HG03159 (cell line): Measurements from ENCODE around the gene MANSC1.
A peak's percentile ranks its signal among the peaks of the same experiment; 100 is the strongest.

ENCODE experiments used
- ATAC-seq: cut with Tn5 transposase; IDR thresholded peaks from one replicate; pipeline ENCODE4 v1.9.1; 2021; ENCODE audit warnings: mild to moderate bottlenecking, moderate library complexity; ENCODE audit not compliant: unreplicated experiment

MANSC1 gene

GRCh38 chr12:12349711-12350665, at the start of gene MANSC1:
Gene MANSC1 (minus strand): TSS chr12:12350242. CDS start chr12:12343314, 6,928 bp downstream.
- no peak for ATAC-seq

- ATAC-seq = no peak
These were observed 49.1 kb upstream of the MANSC1 start for GRCh38 chr12:12399161-12399560.

- no peak for ATAC-seq
These were observed 48.2 kb upstream of the MANSC1 start for GRCh38 chr12:12398026-12398859.

GRCh38 chr12:12397184-12397583, 47.1 kb upstream of the MANSC1 start:
- no peak for ATAC-seq

- ATAC-seq = no peak
These were observed 46.7 kb upstream of the MANSC1 start for GRCh38 chr12:12396694-12397093.

GRCh38 chr12:12393171-12393570, 43.1 kb upstream of the MANSC1 start:
- no peak for ATAC-seq

GRCh38 chr12:12392413-12392812, 42.4 kb upstream of the MANSC1 start:
- ATAC-seq = no peak

- no peak for ATAC-seq
These were observed 37.5 kb upstream of the MANSC1 start for GRCh38 chr12:12387501-12387900.

GRCh38 chr12:12384571-12385340, 34.7 kb upstream of the MANSC1 start:
- no peak for ATAC-seq

- no peak for ATAC-seq
These were observed 31.9 kb upstream of the MANSC1 start for GRCh38 chr12:12381982-12382381.

- no peak for ATAC-seq
These were observed 31.0 kb upstream of the MANSC1 start for GRCh38 chr12:12380949-12381593.

- peak; percentile 64 for ATAC-seq
These were observed 30.0 kb upstream of the MANSC1 start for GRCh38 chr12:12379831-12380730.

GRCh38 chr12:12378616-12379015, 28.6 kb upstream of the MANSC1 start:
- ATAC-seq = no peak

- no peak for ATAC-seq
These were observed 26.8 kb upstream of the MANSC1 start for GRCh38 chr12:12376646-12377448.

GRCh38 chr12:12372946-12373722, 23.1 kb upstream of the MANSC1 start:
- ATAC-seq = no peak

- ATAC-seq = no peak
These were observed 17.5 kb upstream of the MANSC1 start for GRCh38 chr12:12367482-12367998.

- ATAC-seq = no peak
These were observed 16.8 kb upstream of the MANSC1 start for GRCh38 chr12:12366701-12367481.
